NT2/D1 (cell line): Measurements from ENCODE around the gene PRR23B.

Experiments used
- YY1 ChIP-seq: IDR thresholded peaks from 2 replicates; pipeline ENCODE4 v1.6.1; 2011; ENCODE audit not compliant: insufficient read length, insufficient read depth
- ZNF274 ChIP-seq: IDR thresholded peaks from 2 replicates; pipeline ENCODE4 v1.6.1; 2011; ENCODE audit warnings: mild to moderate bottlenecking, low read depth, low read length

- TF ChIP-seq YY1 (no peak), ZNF274 (no peak)
Measured at GRCh38 chr3:138972941-138973340, 47.8 kb downstream of the PRR23B start.
